Inflammatory macrophage (primary cell): ENCODE results near the gene RFPL1.
A peak's percentile ranks its signal among the peaks of the same experiment; 100 is the strongest.

ENCODE experiments used
- DNase-seq, 2 donors: peaks; one replicate each; pipeline ENCODE4 v3.0.0-alpha.2; 2020 to 2022

RFPL1 gene

GRCh38 chr22:29479417-29480261 lies 41.3 kb downstream of the RFPL1 start, which contains the start of gene NEFH:
TSS of gene NEFH (plus strand) at chr22:29480218. CDS start at chr22:29480263, 45 bp downstream.
- DNase-seq = no peak

- no peak for DNase-seq
Measured at GRCh38 chr22:29480262-29480511, 41.8 kb downstream of the RFPL1 start.

- peak; percentile 75 to 89 for DNase-seq
Measured at GRCh38 chr22:29480512-29481264, 42.3 kb downstream of the RFPL1 start.

GRCh38 chr22:29481265-29482000 lies 43.0 kb downstream of the RFPL1 start:
- DNase-seq = peak; percentile 32 to 63

- DNase-seq = no peak
Measured at GRCh38 chr22:29482253-29482652, 43.9 kb downstream of the RFPL1 start.

- no peak for DNase-seq
Measured at GRCh38 chr22:29482726-29483125, 44.3 kb downstream of the RFPL1 start.

GRCh38 chr22:29483254-29483653 lies 44.9 kb downstream of the RFPL1 start:
- no peak for DNase-seq

GRCh38 chr22:29484642-29485041 lies 46.3 kb downstream of the RFPL1 start:
- peak; percentile 54 to 84 for DNase-seq

- no peak for DNase-seq
Measured at GRCh38 chr22:29485448-29485847, 47.1 kb downstream of the RFPL1 start.

- DNase-seq = peak in 1 of 2 donors; percentile 23
Measured at GRCh38 chr22:29487426-29487986, 49.1 kb downstream of the RFPL1 start.

- DNase-seq = peak; percentile 80 to 84
Measured at GRCh38 chr22:29489127-29489780, 50.9 kb downstream of the RFPL1 start.

GRCh38 chr22:29491012-29491411 lies 52.6 kb downstream of the RFPL1 start:
- no peak for DNase-seq
